Hindlimb muscle (tissue), 1 donor: ENCODE results near the gene BAD. TPM values are rescaled to one million over a fixed set of nuclear protein-coding genes. Genes with fewer than 3 reads are reported as not detected.
A peak's percentile ranks its signal among the peaks of the same experiment; 100 is the strongest.

Experiments
- DNase-seq: peaks from one replicate; pipeline ENCODE4 v3.0.0-alpha.2; 2013
- polyA plus RNA-seq: library from polyadenylated mRNA; unstranded; fragments of 120-200 nt; gene quantifications from one replicate; pipeline ENCODE4 v1.2.1, GENCODE V29; 2013; ENCODE audit not compliant: insufficient read length

The BAD gene
- polyA plus RNA-seq, 1 donor: 31.0 TPM

DNA sequence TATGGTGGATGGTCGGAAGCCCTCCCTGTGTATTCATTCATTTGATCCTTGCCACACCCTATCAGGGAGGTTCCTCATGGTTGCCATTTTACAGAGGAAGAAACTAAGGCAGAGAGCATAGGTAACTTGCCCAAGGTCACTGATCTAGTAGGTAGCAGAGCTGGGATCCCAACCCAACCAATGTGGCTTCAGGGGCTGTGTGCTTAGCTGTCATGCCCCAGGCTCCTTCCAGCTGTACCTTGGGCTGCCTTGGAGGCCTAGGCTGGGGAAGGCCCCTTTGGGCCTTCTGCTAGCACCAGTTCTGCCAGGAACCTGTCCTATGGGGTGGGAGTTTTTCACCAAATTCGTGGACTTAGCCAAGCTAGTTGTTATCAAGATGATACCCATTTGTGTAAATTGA lies 8.6 kb downstream of the BAD start:
- no peak for DNase-seq

- no peak for DNase-seq
Measured at GRCh38 chr11:64275031-64275800, 9.2 kb downstream of the BAD start.

GRCh38 chr11:64269540-64270220 lies 14.8 kb downstream of the BAD start:
- DNase-seq: peak; percentile 99

GRCh38 chr11:64268893-64269539 lies 15.4 kb downstream of the BAD start:
- no peak for DNase-seq

- DNase-seq: no peak
Measured at GRCh38 chr11:64268025-64268892, 16.2 kb downstream of the BAD start.

DNA sequence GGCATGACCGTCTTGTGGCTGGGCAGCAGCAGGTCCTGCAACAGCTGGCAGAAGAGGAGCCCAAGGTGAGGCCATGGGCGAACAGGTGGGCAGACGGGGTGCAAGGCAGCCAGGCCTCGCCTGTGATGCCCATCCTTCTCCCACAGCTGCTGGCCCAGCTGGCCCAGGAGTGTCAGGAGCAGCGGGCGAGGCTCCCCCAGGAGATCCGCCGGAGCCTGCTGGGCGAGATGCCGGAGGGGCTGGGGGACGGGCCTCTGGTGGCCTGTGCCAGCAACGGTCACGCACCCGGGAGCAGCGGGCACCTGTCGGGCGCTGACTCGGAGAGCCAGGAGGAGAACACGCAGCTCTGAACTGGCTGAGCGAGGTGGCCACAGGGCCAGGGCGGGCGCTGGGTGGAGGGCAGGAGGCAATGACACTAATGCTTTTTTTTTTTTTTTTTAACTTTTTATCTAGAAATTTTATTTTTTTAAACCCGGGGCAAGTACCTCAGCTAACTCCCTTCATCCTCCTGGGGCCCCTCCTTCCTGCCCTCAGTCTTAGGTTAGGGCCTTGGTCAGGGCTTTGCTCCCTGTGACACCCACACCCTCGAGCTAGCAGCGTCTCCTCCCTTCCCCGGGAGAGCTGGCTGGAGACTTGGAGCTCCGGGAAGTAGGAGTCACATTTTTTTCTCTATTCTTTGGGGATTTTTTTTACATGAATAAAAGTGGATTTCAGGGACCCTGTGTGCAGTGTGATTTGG lies 17.1 kb downstream of the BAD start:
- DNase-seq: no peak

DNA sequence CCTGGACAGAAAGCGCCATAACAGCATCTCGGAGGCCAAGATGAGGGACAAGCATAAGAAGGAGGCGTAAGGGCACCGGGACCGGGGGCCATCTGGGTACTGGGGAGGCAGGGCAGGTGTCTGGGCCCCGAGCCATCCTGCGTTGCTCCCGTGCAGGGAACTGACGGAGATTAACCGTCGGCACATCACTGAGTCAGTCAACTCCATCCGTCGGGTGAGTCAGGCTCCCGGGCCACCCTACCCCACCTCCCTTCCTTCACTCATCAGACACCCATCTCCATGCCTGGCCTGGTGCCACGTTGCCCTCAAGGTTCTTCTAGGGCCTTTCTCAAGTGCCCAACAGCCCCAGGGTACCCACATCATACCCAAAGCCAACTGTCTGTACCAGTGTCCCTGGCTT lies 18.1 kb downstream of the BAD start:
- no peak for DNase-seq

DNA sequence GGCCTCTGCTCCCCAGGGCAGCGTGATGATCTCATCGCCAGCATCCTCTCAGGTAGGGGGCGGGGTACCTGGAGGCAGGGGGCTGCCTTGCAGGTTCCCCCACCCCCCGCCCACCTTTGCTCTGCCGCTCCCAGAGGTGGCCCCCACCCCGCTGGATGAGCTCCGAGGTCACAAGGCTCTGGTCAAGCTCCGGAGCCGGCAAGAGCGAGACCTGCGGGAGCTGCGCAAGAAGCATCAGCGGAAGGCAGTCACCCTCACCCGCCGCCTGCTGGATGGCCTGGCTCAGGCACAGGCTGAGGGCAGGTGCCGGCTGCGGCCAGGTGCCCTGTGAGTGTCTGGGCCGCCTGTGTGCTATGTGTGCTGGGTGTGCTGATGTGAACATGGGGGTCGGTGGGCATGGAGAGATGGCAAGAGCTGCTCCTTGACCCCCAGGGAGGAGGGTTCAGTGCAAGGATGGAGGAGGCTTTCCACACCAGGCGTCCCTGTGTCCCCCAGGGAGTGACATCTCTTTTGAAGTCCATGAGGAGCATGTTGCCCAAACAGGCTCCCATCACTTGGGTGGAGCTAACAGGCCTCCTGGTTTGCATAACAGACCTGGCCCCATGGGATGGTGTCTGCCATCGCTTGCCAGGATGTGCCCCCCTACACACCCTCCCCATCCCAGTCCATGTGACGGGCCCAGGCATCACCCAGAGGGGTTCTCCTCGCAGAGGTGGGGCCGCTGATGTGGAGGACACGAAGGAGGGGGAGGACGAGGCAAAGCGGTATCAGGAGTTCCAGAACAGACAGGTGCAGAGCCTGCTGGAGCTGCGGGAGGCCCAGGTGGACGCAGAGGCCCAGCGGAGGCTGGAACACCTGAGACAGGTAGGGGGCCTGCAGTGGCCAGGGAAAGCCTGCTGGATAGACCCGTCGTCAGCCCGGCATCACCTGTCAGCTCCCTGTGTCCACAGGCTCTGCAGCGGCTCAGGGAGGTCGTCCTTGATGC lies 19.0 kb downstream of the BAD start:
- no peak for DNase-seq

GRCh38 chr11:64264371-64264852 lies 20.1 kb downstream of the BAD start:
- DNase-seq: no peak

DNA sequence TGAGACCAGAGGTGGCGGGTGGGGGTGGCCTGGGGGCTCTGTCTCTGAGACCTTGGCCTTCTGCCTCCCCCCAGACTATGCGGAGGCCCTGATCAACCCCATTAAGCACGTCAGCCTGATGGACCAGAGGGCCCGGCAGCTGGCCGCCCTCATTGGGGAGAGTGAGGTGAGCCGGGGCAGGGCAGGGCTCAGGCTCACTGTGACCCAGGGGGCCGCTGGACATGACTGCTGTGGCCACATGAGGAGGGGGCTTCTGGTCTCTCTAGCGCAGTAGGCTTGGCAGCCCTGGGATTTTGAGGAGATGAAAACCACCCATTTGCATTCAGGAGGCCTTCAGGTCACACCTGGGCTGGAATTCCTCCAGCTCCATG lies 20.5 kb downstream of the BAD start:
- DNase-seq: no peak

GRCh38 chr11:64263021-64263946 lies 21.2 kb downstream of the BAD start:
- DNase-seq: no peak

- no peak for DNase-seq
Measured at GRCh38 chr11:64262271-64263002, 22.0 kb downstream of the BAD start.

GRCh38 chr11:64261556-64262080 lies 22.8 kb downstream of the BAD start:
- no peak for DNase-seq

GRCh38 chr11:64260147-64260708 lies 24.2 kb downstream of the BAD start:
- no peak for DNase-seq

GRCh38 chr11:64259533-64260067 lies 24.9 kb downstream of the BAD start:
- no peak for DNase-seq

GRCh38 chr11:64258946-64259532 lies 25.4 kb downstream of the BAD start:
- DNase-seq: no peak

DNA sequence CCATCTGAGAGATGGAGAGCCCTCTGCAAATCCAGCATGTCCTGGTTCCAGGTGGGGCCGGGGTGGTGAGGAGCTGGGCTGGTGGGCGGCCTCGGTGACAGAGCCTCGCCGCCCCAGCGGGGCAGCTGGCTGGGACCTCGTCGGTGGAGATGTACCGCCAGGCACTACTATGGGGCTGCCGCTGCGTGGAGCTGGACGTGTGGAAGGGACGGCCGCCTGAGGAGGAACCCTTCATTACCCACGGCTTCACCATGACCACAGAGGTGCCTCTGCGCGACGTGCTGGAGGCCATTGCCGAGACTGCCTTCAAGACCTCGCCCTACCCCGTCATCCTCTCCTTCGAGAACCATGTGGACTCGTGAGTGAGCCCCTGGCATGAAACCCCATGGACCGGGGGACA lies 26.1 kb downstream of the BAD start:
- no peak for DNase-seq
